Common myeloid progenitor, CD34-positive (primary cell): Measurements from ENCODE around the gene HPGD.
"Not testable (repeated sequence)": the region's sequence is repeated elsewhere in the genome, so short reads cannot be mapped to it uniquely, and the experiment has no call there.

Source experiments
- CTCF ChIA-PET: fragments of 350-600 bp; sonication (Branson Sonifier 250); formaldehyde crosslinking; loops from one replicate; lab custom pipeline; 2021; ENCODE audit warnings: antibody characterized with exemption; lab: Charles Lee
- POLR2A ChIA-PET: fragments of 350-600 bp; sonication (Branson Sonifier 250); formaldehyde crosslinking; loops from one replicate; lab custom pipeline; 2021; ENCODE audit warnings: antibody characterized with exemption; lab: Charles Lee
- DNase-seq, 3 donors: peaks; one replicate each; pipeline versions ENCODE4 v3.0.0 to v3.0.0-alpha.2; 2013
- H3K27ac ChIP-seq, 2 experiments: 1 replicate in 1 of 2; 2 replicates in 1 of 2; pipeline ENCODE4 v1.7.0; 2013; ENCODE audit warnings: inconsistent platforms in 2 of 2, low read length in 2 of 2, mild to moderate bottlenecking in 2 of 2, low read depth in 1 of 2, moderate library complexity in 1 of 2; ENCODE audit not compliant: severe bottlenecking in 2 of 2, insufficient read depth in 1 of 2, poor library complexity in 1 of 2
- H3K27me3 ChIP-seq, 5 experiments: replicated peaks in 2 of 5; 1 replicate in 3 of 5; 2 replicates in 2 of 5; pipeline versions ENCODE4 v1.6.1 to v1.7.0; 2013; ENCODE audit warnings: low read length in 4 of 5, mild to moderate bottlenecking in 2 of 5, moderate library complexity in 2 of 5, inconsistent platforms in 1 of 5; ENCODE audit not compliant: insufficient read depth in 5 of 5, control insufficient read depth in 4 of 5
- H3K36me3 ChIP-seq, 4 experiments: 1 replicate in 2 of 4; 2 replicates in 2 of 4; pipeline versions ENCODE4 v1.6.1 to v1.7.0; 2013; ENCODE audit warnings: low read length in 3 of 4, control low read depth in 1 of 4, mild to moderate bottlenecking in 1 of 4; ENCODE audit not compliant: control insufficient read depth in 4 of 4, insufficient read depth in 4 of 4
- H3K4me1 ChIP-seq, 4 experiments: 1 replicate in 3 of 4; 2 replicates in 1 of 4; pipeline versions ENCODE4 v1.6.1 to v1.7.1; 2013; ENCODE audit warnings: low read length in 3 of 4, mild to moderate bottlenecking in 3 of 4, control low read depth in 1 of 4, inconsistent platforms in 1 of 4, moderate library complexity in 1 of 4; ENCODE audit not compliant: control insufficient read depth in 4 of 4, insufficient read depth in 4 of 4; ENCODE audit errors: control extremely low read depth in 1 of 4
- H3K4me3 ChIP-seq, 7 experiments: 1 replicate in 4 of 7; 2 replicates in 3 of 7; pipeline versions ENCODE4 v1.5.1 to v1.7.0; 2013; ENCODE audit warnings: mild to moderate bottlenecking in 7 of 7, low read length in 6 of 7, moderate library complexity in 6 of 7, inconsistent platforms in 2 of 7, low read depth in 2 of 7, control low read depth in 1 of 7; ENCODE audit not compliant: insufficient read depth in 4 of 7, control insufficient read depth in 1 of 7; ENCODE audit errors: extremely low read depth in 1 of 7
- H3K9me3 ChIP-seq, 5 experiments: 1 replicate in 4 of 5; 2 replicates in 1 of 5; pipeline versions ENCODE4 v1.6.1 to v1.7.1; 2013; ENCODE audit warnings: low read length in 4 of 5, mild to moderate bottlenecking in 2 of 5, inconsistent platforms in 1 of 5, low read depth in 1 of 5, moderate library complexity in 1 of 5; ENCODE audit not compliant: control insufficient read depth in 4 of 5, insufficient read depth in 2 of 5; ENCODE audit errors: control extremely low read depth in 1 of 5
- WGBS: methylation state at CpG from one replicate; pipeline ENCODE4 v1.1.5; 2013; ENCODE audit not compliant: insufficient coverage; 5-methylcytosine and 5-hydroxymethylcytosine counted together

Gene HPGD

DNA sequence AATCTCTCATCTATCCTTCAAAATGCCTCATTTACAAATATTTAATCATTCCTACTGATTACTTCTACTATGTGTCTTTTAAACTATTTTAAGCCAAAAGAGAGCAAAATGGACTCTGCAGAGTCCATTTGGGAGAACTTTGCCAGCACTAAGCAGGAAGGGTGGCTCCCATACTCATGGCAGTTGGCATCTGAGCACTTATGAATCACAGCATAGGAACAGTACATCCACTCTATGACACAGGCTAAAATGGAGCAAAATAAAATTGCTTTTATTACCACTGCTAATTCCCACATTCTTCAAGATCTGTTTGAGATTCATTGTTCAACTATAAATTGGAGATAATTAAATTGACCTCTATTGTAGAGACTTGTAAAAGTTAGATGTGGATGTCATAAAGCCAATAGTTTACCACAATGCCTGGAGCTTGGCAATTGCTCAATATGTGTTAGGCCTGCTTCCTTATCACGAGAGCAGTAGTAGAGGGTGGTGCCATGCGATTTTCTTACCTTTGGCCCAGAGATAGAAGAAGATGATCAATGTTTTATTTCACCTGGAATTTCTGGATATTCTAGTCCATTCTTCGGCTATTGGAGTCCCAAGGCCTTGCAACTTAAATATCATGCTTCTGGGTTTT is 19.1 kb downstream of the HPGD start:
- DNase-seq = no peak
- Histone ChIP-seq H3K27ac (no peak overlapping the region), H3K4me1 (peaks cover 0 to 4% (median 0%) of the 10 kb centered on the region in 4 experiments), H3K4me3 (no peak overlapping the region), H3K36me3 (peaks cover 0 to 9% (median 4%) of the 10 kb centered on the region in 4 experiments), H3K27me3 (no peaks in the 10 kb centered on the region), H3K9me3 (no peaks in the 10 kb centered on the region)
- POLR2A ChIA-PET = no interaction called here
- CTCF ChIA-PET = no interaction called here
- 84% methylated on average over 2 of the region's 3 CpGs for WGBS

DNA sequence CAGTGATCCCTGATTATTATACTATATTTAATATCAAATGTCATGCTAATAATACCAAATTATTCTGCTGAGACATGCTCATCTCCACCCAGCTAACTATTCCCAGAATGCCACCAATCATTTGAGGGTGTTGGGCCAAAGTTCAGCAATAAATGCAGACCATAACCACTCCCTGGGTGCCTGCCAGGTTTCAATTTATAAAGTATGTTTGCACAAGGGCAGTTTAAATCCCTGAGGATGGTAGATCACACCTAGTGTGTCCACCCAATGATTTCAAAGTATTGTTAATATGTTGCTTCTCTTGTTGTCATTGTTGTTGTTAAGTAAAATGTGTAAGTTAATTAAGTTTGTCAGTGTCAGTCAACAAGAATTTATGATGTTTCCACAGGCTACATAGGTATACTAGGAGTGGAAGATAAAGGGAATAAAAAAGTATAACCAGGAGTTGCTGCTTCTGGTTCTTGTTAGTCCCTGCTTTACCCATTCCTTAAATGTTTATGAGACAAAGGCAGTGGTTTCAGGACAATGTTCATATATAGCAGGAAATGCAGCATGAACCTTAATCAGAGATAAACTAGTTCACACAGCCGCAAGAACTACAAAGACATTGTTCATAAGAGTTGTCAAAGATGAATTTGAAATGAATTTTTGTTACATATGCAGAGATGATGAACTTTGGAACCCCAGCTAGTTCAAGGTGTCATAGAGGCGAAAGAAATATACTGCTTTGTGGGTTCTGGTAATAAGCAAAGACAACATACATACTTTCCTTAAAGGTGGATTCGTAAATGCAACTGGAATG is 25.5 kb downstream of the HPGD start:
- H3K27me3 ChIP-seq = no peaks in the 10 kb centered on the region
- peak in 2 of 3 donors; percentile 6 to 33 for DNase-seq
- peak overlapping the region in 1 of 7 experiments; percentile 30 for H3K4me3 ChIP-seq
- peaks cover 0 to 9% (median 7%) of the 10 kb centered on the region in 4 experiments for H3K4me1 ChIP-seq
- H3K27ac ChIP-seq = no peak overlapping the region
- no peaks in the 10 kb centered on the region for H3K9me3 ChIP-seq
- ChIA-PET POLR2A (no interaction called here), CTCF (no interaction called here)
- no CpG with 5 or more reads among the region's 3 CpGs for WGBS
- peaks cover 0 to 3% (median 0%) of the 10 kb centered on the region in 4 experiments for H3K36me3 ChIP-seq

DNA sequence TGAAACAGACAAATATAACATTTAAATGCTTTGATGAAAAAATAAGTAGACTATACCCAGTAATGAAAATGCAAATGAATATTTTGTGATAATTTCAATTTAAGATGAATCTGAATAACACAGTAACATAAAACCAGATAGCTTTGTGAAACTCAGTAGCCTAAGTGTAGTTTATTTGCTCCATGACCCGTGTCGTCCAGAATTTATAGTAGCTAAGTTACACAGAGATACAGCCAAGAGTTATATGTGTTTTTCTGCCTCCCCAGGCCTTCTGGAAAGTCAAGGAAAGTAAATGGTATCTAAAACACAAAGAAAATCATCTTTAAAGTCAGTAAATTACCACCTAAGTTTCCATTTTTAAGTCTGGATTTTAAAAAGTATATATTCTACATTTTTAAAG is 26.7 kb downstream of the HPGD start:
- no peak overlapping the region for H3K27ac ChIP-seq
- DNase-seq = no peak
- no peak overlapping the region for H3K4me3 ChIP-seq
- peaks cover 0 to 3% (median 0%) of the 10 kb centered on the region in 4 experiments for H3K36me3 ChIP-seq
- no peaks in the 10 kb centered on the region for H3K9me3 ChIP-seq
- CTCF ChIA-PET = no interaction called here
- H3K4me1 ChIP-seq = peaks cover 0 to 9% (median 7%) of the 10 kb centered on the region in 4 experiments
- no CpG with 5 or more reads among the region's 2 CpGs for WGBS
- no peaks in the 10 kb centered on the region for H3K27me3 ChIP-seq
- POLR2A ChIA-PET = no interaction called here

DNA sequence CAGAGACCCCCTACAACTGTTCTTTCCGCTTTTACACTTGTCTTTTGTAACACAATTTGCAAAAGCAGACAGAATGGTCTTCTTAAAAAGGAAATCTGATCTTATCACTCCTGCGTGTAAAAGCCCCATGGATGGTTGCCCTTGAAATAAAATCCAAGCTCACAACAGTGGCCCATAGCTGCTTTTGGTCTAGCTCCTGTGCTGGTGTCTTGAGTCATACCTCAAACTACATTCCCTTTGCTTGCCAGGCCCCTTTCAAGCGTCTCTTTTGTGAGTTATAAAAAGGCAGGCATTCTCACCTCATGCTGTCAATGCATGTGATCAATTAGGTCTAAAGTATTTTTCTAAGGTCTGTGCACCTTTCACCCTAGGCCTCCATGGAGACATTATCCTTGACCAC is 27.6 kb downstream of the HPGD start:
- H3K27ac ChIP-seq = no peak overlapping the region
- H3K9me3 ChIP-seq = no peaks in the 10 kb centered on the region
- peaks cover 0 to 9% (median 7%) of the 10 kb centered on the region in 4 experiments for H3K4me1 ChIP-seq
- WGBS = 64% methylated on average over 3 of the region's 3 CpGs
- POLR2A ChIA-PET = no interaction called here
- no peaks in the 10 kb centered on the region for H3K27me3 ChIP-seq
- no peak for DNase-seq
- H3K36me3 ChIP-seq = peaks cover 0 to 3% (median 0%) of the 10 kb centered on the region in 4 experiments
- no peak overlapping the region for H3K4me3 ChIP-seq
- CTCF ChIA-PET = no interaction called here

DNA sequence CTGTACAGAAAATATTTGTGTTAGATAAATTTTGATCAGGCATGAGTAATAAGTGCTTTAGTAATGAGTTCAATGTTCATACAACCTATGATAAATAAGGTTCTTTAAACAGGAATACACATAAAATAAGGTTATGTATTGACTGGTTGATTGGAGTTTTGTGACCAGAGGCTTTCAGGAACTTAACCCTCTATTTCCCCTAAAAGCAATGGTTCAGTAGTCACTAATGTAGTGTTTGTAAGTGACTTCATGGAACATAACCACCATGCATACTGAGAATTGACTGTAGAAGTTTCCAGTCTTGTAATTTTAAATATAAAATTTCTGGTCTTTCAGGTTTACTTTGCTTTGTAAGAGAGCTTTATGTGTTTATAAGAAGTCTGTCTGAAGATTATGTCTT is 28.1 kb downstream of the HPGD start:
- Histone ChIP-seq H3K9me3 (no peaks in the 10 kb centered on the region), H3K27ac (no peak overlapping the region), H3K4me3 (no peak overlapping the region), H3K4me1 (peaks cover 0 to 9% (median 7%) of the 10 kb centered on the region in 4 experiments), H3K27me3 (no peaks in the 10 kb centered on the region), H3K36me3 (peaks cover 0 to 3% (median 0%) of the 10 kb centered on the region in 4 experiments)
- DNase-seq = no peak
- POLR2A ChIA-PET = no interaction called here
- CTCF ChIA-PET = no interaction called here

DNA sequence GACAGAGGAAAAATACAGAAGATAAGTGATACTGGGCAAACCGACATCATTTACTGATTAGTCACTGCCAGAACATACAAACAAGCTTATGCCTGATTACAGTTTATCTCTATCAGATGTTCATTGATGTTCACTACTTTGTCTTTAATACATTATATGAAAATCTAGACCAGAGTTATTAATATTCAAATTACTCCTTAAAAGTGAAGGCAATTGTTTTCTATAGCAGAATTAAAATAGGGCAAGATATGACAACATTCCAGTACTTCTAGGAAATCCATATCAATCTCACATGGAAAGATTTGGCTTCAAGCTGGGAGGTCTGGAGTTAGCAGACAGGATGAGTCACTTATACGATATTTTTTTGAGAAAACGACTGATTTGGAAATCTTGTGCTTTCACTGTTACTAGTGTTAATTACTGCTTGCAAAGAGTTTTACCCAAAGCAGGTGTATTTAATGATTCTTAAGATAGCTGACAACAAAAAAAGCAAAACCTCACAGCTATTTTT is 31.8 kb downstream of the HPGD start:
- ChIA-PET POLR2A (interaction anchor here (0.7 kb wide), 1 partner anchor 54 kb away, joined by 3 read pairs; no protein-coding TSS in a partner anchor), CTCF (no interaction called here)
- DNase-seq = no peak
- Histone ChIP-seq H3K27me3 (no peaks in the 10 kb centered on the region), H3K9me3 (no peaks in the 10 kb centered on the region), H3K4me3 (no peak overlapping the region), H3K36me3 (peaks cover 0 to 3% (median 0%) of the 10 kb centered on the region in 4 experiments), H3K27ac (no peak overlapping the region), H3K4me1 (no peaks in the 10 kb centered on the region)
- 86% methylated on average over 2 of the region's 3 CpGs for WGBS

DNA sequence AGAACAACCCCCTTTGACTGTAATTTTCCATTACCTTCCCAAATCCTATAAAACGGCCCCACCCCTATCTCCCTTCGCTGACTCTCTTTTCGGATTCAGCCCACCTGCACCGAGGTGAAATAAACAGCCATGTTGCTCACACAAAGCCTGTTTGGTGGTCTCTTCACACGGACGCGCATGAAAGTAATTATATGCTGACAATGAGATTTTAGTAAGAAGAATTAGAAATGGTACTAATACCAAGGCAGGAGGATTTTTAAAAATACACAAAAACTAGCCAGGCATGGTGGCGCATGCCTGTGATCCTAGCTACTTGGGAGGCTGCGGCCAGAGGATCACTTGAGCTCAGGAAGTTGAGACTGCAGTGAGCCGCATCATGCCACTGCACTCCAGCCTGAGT is 33.9 kb downstream of the HPGD start:
- DNase-seq, H3K27ac ChIP-seq, H3K4me1 ChIP-seq, H3K36me3 ChIP-seq, POLR2A ChIA-PET, CTCF ChIA-PET, H3K9me3 ChIP-seq, H3K4me3 ChIP-seq, H3K27me3 ChIP-seq: not testable (repeated sequence)
- WGBS = 98% methylated on average over 5 of the region's 10 CpGs
